Measurements from ENCODE around the gene LAMA1.

Gene LAMA1

DNA sequence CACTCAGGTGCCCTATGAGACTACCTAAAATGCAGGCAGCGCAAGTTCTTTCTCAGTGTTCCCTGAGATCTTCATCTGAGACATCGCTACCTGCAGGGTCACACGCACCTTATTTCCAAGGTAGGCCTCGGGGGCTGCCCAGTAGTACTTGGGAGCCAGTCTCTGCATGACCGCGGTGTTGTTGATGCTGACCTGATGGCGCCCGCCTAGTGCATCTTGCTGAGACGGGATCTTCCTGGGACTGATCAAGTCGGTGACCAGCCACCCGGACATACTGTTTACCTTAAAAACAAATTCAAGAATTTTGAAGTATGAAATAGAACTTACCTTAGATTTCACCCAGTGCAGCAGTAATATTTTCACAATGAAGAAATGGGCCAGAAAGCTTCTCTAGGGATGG, 80.1 kb downstream of the LAMA1 start:
- DNase-seq = no peak

DNA sequence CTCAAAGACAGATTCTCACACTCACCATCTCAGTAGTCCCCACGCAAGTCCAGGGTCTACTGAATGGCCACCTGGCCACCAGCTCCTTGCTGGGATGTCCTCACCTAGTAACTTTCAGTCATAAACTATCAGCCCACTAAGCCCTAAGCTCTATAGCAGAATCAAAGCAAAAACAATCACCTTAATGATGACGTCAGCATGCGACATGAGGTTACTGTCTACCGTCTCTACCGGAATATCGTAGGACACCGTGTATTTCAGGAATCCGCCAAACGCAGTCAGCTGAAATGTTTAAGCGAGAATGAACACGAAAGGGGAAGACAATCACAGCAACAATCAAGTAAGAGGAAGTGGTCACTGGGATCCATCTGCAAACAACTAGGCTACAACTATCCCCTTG, 81.8 kb downstream of the LAMA1 start:
- no peak for DNase-seq

DNA sequence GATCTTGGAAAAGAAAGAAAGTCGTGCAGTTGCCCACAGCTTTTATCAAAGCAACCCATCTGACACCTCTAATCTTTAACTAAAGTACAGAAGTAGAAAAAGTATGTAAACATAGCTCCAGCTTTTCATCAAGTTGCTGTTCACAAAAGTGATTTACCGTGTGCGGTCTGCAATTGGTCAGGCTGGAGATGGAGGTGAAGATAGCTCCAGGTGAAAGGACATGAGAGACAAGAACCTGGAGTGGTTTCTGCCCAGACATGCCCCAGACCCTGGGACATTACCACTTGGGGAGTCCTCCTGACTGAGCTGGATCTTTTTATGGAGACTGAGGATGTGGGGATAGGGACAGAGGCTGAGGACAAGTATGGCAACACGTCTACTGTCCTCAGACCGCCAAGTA, 82.7 kb downstream of the LAMA1 start:
- DNase-seq = no peak

DNA sequence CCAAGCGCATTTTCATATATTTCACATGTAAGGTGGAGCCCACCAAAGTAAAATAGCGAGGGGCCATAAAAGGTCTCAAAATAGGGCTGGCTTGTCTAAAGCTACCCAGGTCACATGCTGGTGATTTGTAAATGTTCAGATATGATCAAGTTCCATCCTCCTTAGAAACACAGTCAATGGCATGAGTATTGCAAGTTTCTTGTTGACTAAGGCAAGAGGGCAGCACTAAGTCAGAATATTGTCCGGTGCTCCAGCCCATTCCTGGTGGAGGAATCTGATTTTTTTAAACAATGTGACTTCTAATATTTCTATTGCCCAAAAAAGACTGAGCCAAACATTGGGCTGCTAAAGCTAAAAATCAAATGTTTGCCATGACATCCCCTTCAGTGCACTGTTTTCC, 85.1 kb downstream of the LAMA1 start:
- no peak for DNase-seq

DNA sequence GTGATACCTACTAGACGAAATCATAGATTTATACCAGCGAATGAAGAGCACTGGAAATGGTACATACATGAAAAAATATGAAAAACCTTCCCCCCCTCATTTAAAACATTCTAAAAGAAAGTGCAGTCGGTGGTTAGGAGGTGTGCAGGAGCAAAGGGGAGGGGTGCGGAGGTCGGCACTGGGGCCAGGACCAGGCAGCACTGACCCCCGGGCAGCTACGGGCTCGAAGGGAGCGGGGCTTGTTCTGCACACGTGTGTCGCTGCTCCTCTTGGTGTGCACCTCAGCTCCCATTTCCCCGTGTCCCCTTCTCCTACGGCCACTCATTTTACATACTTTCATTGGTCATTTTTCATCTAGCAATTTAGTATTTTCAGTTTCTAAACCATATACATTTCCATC, 89.0 kb downstream of the LAMA1 start:
- no peak for DNase-seq

DNA sequence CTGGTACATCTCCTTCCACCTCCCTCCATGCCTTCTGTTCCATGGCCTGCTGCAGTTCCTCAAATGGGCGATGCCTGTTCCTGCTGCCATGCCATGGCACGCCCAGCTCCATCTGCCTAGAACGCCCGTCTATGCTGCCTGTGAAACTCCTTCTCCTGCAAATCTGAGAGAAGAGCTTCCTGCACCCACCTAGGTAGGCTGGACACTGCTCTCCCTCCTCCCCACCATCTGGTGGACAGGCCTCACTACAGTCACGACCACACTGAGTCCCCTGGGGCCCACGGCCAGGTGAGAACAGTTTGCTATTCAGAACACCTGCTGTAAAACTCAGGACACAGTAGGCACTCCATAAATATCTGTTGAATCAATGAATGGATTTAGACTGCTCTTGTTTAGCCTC, 92.4 kb downstream of the LAMA1 start:
- no peak for DNase-seq

DNA sequence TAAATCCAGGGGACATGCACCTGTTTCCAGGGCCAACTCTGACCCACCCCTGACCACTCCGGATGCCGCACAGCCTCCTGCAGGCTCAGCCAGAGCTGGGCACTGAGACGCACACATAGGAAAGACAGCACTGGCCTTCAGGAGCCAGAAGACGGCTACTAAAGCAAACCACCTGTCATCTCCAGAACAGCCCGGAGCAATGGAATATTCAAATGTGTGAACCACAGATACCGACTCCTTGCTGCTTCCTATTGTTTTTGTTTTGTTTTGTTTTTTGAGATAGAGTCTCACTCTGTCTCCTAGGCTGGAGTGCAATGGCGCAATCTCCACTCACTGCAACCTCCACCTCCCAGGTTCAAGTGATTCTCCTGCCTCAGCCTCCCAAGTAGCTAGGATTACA, 94.0 kb downstream of the LAMA1 start:
- no peak for DNase-seq

DNA sequence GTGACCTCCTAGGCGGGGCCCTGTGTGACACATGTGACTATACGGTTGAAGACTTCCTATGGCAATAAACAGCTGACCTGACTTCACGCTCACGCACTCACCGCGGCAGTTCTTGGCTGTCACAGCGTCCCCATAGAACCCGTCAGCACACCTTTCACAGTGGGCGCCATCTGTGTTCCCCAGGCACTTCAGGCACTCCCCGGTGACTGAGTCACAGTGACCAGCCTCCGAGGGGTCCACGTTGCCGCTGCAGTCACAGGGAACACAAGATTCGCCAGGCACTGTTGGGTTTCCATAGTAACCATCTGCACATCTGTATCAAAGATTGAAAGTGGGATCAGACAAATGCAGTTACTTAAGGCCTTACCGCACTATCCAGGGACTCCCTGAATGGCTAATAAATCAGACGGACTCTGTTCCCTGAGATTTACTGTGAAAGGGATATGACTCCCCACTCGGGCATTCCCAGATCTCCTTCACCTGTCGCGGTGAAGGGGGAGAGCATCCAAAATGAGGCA, 94.5 kb downstream of the LAMA1 start:
- DNase-seq = no peak

DNA sequence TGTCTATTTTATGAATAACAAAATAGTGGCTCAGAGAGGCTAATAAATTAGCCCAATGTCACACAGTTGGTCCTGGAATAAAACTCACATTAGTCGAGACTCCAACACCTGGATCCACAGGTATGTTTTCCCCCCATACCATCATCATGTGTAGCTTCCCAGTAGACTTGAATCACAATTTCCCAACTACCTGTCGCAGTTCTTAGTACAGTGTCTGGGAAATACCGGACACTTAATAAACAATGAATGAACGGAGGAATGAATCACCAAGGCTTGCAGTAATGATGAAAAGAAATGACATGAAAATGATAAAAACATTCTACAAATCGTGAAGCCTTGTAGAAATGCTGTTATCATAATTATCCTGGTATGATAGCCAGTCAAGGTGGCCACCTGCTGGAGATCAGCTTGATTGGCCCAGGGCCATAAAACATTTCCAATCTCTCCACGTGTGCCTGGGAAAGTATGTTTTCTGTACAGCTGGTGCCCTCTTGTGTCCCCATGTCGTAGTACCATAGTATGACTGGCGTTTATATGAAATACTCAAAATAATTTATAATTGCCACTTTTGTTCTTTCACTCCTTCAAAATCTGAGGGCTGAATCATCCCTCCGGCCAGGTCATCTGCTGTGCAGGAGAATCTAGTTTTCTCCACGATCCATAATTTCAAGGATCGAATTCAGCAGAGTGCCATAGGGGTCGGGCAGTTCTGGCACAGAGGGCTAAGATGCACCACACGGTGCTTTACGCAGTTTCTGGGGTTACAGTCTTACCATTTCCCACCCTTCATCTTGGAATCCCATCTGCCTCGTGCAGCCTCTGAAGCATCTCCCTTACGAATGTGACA, 95.4 kb downstream of the LAMA1 start:
- no peak for DNase-seq

DNA sequence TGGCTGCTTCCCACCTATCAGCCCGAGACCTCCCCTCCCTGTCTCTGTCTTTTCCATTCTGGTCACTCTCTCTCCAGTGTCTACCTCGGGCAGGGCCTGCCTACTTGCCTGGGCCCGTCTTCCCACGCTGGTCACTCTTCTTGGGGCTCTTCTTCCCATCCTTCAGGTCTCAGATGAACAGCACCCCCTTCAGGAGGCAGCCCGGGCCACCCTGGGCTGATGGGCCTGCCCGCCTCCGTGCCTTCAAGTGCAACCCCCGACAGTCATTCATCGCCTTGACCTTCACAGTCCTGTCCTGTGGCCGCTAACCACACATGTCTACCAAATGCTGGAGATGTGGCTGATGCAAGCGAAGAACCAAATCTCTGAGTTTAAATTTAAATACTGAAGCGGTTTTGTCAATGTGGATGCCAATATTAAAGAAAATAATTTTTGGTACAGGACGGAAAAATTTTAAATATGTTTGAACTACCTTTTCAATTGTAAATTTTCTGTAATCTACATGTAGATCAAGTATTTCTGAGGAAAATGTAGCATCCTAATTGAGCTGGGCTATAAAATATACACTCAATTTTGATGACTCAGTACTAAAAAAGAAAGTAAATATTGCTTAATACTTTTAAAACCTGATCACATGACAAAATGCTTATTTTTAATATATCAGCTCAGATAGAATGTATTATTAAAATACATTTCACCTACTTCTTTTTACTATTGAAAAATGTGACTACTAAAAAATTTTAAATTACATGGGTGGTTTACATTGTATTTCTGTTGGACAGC, 96.4 kb downstream of the LAMA1 start:
- DNase-seq = no peak

DNA sequence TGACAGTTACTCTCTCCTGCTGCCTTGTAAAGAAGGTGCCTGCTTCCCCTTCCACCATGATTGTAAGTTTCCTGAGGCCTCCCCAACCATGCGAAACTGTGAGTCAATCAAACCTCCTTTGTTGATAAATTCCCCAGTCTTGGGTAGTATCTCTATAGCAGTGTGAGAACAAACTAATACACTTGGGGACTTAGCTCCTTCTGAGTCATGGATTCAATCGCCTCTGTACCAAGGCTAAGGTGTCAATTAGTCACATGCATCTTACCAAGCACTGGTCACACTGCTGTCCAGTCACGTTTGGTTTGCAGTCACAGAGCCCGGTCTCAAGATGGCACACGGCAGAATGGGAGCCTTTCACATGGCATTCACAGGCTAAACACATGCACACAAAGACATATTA, 100.6 kb downstream of the LAMA1 start:
- no peak for DNase-seq

DNA sequence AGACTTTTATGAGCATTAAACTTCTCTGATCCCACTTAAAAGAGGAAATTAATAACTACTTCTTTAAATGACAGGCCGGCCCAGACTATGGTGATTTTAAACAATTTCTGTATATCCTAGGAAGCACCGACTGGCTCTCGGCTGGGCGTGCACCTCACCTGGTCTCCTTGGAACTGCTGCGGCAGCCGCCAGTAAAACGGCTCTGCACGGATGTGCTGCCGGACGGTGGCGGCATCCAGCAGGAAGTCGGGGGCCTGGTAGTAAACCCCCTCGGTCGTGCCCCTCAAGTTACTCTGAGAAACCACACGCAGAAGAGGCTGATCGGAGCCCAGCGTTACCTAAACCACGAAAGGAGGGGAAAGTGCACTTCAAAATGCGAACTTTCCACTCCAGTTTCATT, 106.5 kb downstream of the LAMA1 start:
- DNase-seq = no peak

DNA sequence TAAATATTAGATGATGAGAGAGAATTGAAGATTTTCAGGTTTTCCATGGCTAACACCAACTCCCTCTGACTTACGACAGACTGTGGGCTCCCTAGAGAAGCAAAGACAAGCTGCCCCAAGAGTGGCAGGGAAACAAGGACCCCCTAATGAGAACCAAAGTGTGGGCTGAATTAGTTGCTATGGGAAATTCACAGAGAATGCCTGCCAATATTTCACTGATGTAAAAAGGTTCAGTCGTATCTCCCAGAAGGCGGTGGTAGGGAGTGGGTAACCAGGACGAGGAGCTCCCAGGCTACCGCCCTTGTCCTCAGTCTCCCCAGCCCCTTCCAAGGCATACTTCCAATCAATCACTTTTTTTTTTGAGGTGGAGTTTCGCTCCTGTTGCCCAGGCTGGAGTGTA, 113.6 kb downstream of the LAMA1 start:
- no peak for DNase-seq

DNA sequence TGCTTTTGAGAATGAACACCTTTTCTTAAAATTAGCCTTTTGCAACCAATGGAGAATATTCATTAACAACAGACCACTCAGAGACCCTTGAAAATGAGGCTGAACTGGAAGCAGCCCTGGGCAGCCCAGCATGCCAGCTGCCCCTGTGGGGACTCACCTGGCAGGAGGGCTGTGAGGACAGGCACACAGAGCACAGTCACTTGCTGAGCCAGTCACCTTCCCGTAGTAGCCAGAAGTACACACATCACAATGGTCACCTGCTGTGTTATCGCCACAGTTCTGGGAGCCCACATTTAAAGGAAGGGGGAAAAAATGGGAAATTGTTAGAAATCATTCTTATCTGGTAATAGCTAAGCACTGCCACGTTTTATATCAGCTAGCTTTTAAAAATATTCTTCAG, 115.5 kb downstream of the LAMA1 start:
- no peak for DNase-seq

DNA sequence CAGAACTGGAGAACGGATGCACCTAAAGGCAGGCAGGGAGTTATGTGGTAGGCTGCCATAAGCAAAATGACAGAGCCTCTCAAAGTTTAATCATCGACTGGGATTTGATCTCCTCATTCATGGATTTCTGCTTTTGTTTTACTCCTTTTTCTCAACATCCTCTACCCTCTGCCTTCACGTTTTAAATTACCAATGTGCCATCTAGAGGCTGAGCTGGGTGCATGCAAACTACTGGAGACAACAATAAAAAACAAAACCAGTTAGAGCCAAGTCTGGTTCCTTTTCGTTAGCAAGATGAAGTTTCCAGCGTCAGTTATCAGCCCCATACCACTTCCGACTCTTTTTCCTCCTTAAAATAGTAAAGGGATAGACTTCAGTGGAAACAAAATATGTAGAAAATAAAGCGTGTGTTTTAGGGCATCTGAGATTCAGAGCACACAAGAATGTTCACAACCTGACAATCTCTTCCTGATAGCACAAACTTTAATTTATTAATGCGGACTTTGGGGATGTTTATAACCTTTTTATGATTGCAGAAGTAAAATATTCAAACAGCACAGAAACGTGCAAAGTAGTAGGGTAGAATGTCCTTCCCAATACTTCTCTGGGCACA, 117.0 kb downstream of the LAMA1 start:
- DNase-seq = no peak

DNA sequence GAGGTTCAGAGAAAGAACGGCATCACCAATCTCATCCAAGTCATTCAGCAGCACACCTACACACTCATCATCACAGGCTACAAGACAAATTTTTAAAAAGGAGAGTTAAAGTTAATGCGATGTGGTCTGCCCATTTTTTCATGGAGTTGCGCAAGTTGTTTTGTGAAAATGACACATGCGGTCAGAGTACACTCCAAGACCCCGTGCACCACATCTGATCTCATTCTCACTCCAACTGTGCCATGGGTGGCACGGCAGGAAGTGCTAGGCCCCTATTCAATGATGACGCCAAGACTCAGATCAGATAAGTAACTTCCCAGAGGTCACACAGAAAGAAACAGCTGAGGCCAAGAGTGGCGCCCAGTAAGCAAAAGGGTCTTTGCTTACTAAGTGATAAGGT, 119.8 kb downstream of the LAMA1 start:
- no peak for DNase-seq

DNA sequence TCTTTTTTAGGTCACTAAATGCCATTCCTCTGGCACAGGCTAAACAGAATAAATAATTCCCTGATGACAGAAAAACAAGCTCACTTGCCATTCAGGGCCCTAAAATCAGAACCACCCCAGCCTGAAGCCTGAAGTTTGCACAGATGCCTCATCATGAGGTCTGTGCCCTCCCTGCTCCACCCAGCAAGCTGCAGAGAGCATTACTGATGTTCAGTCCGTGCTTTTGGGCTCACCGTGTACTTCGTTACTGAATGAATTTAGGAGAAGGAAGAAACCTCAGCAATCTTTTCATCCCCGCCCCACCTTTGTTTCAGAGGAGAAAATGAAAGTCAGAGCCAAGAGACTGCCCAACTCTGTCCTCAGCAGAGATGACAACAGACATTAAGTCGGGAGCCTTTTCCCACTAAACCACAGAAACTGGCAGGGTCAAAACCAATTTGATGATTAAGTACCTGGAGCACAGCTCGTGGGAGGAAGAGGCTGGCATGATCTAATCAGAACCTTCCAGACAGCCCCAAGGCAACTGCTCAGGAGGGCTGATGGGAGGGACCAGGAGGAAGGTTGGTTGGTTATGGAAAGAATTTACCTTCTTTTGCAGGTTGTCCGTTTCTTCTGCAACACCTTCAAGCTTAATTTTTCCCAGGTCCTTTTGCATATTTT, 122.7 kb downstream of the LAMA1 start:
- DNase-seq = no peak

DNA sequence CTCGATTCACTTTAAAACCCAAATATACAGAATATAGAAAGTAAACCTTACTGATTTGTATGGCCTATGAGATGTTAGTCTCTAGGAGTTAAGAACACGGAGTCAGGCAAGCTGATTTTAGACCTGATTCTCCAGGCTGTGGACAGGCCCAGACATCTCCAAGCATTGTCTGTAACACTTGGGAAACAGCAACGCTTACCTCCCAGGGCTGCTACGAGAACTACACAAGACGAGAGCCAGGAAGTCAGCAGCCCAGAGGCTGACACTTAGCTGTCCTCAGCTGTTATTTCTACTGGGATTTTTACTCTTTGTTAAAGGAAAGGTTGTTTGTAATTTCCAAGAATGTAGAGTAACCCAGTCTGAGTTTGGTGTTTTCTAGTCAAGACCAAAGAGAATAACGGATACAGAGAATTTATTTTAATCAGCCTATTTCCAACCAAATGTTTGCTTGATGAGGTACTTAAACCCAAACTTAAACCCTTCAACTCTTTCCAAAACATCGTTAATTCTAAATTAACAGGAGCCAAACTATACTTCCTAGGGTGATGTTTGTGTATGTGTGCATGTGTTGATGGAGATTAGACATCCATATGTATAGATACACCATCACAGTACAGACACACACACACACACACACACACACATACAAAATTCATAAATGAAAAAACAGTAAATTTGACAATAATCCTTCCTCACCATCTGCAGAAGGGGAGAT, 123.4 kb downstream of the LAMA1 start:
- DNase-seq = no peak

DNA sequence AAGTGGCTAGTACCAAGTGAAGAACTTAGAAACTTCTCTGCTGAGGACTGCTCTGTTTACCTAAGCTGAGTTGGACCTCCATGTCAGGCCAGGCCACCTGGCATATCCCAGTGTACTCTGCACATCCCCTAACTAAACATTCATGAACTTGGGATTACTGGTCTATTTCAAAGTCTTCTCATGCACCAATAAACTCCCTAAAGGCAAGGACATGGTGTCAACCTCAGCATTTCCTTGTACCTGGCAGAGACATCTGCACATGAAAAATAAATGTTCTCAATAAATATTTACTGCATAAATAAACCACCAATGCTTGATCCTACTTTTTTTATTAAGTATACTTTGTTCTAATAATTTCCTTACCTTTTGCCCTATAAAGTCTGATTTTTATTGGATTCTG, 124.8 kb downstream of the LAMA1 start:
- no peak for DNase-seq

DNA sequence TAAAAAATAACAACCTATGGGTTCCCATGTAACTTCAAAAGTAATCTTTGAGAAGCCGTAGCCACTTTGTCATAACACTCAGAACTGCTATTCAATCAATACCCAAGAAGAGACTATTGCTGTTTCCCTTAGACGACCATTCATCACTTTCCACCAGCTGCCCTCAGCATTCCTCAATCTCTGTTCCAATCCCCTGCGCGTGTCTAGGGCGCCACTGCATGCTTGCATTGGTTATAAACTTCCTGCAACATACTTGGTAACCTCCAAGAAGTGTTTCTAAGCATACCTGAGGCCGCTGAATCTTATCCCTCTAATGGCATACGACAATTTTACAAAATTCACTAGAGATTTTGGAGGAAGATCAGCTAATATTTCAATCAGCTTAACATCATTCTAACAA, 134.2 kb downstream of the LAMA1 start:
- DNase-seq = no peak

DNA sequence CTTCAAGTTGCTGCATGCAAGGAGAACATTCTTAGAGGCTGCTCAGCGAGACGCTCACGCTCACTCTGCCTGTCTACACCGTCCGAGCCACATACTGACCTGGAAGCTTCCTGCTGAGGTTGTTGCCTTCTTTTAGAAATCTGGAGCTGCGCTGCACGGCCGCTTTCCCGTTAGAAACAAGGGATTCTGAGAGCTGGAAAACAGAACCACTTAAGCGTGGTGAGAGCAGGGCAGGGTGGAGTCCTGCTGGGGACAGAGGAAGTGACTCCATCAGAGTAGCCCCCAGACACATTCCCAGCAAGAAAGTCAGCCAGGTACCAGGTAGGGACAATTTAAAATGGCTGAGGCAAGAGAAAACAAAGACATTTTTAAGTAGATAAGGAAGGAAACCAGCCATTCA, 135.2 kb downstream of the LAMA1 start:
- DNase-seq = no peak

DNA sequence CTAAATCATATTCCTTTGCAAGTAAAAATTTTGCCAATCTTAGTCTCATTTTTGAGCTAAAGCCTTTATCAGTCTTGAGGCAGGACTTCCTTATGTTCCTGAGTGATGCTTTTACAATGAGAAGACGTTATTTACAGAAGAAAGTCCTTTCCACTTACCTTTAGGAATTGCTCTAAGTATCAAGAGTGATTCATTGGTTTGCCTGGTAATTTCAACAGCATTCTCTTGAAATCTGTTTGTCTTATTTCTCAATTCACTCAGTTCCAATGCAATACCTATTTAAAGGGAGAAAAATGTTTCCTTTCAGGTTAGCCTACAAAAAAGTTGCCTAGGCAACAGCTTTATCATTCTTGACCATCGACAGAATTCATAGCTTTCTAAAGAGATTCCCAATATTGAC, 137.2 kb downstream of the LAMA1 start:
- DNase-seq = no peak

DNA sequence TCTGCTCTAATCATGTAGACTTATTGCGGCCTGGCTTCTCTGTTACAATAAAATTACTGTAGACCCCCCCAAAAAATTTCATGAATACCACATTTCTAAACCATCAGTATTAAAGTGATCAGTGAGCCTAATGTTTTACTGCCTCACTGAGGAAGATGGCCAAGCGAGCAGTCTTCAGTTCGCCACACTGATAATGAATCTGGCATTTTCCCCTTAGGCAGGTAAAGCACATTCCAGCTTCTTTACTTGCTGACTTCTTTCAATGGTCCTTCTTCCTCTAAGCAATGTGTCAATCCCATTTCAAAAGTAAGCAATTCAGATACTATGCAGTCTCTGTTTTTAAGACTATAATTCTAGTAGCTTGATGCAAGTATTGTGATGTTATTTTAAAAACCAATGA, 137.6 kb downstream of the LAMA1 start:
- DNase-seq = no peak

Measured in midbrain (tissue), 1 donor.